Calu3 (cell line): Measurements from ENCODE around the gene TXNL4B. TPM values are rescaled to one million over a fixed set of nuclear protein-coding genes. Genes with fewer than 3 reads are reported as not detected.
"Not testable (repeated sequence)": the region's sequence is repeated elsewhere in the genome, so short reads cannot be mapped to it uniquely, and the experiment has no call there.

Source experiments
- BruUV-seq: library from RNA; stranded (reverse); fragments of 400-500 nt; replicated peaks from 2 replicates; lab custom pipeline; 2021; lab: Mats Ljungman, UMichigan
- CTCF ChIA-PET: fragments of 300-600 bp; sonication (Branson Sonifier 250); formaldehyde crosslinking; loops from one replicate; lab custom pipeline; 2022; ENCODE audit warnings: antibody characterized with exemption; lab: Charles Lee
- DNase-seq: peaks from one replicate; pipeline ENCODE4 v3.0.0; 2022
- H3K27ac Mint-ChIP-seq: one replicate; pipeline ENCODE4 v1.8.0; 2022; ENCODE audit warnings: mixed read lengths; ENCODE audit not compliant: unreplicated experiment
- H3K27me3 Mint-ChIP-seq: one replicate; pipeline ENCODE4 v1.8.0; 2022; ENCODE audit warnings: mixed read lengths; ENCODE audit not compliant: unreplicated experiment
- H3K36me3 Mint-ChIP-seq: one replicate; pipeline ENCODE4 v1.8.0; 2022; ENCODE audit warnings: mild to moderate bottlenecking, moderate library complexity, mixed read lengths; ENCODE audit not compliant: insufficient read depth, unreplicated experiment
- H3K4me1 Mint-ChIP-seq: one replicate; pipeline ENCODE4 v1.8.0; 2022; ENCODE audit warnings: mild to moderate bottlenecking, low read depth, mixed read lengths; ENCODE audit not compliant: unreplicated experiment
- H3K4me3 Mint-ChIP-seq: one replicate; pipeline ENCODE4 v1.8.0; 2022; ENCODE audit warnings: mild to moderate bottlenecking, low read depth, moderate library complexity, mixed read lengths; ENCODE audit not compliant: unreplicated experiment
- H3K9me3 Mint-ChIP-seq: one replicate; pipeline ENCODE4 v1.8.0; 2022; ENCODE audit warnings: low read depth, mixed read lengths; ENCODE audit not compliant: unreplicated experiment
- CTCF ChIP-seq: fragments of 200-600 bp; IDR thresholded peaks from one replicate; pipeline ENCODE4 v1.8.0; 2022; ENCODE audit warnings: antibody characterized with exemption; ENCODE audit not compliant: unreplicated experiment
- intact Hi-C: fragments of 100-400 bp; cut with micrococcal nuclease; formaldehyde crosslinking; loops from one replicate; pipeline ENCODE4 v1.10.0; 2022; ENCODE audit not compliant: unreplicated experiment
- total RNA-seq: library from RNA; stranded (reverse); gene quantifications from 2 replicates; pipeline ENCODE4 v1.2.3, GENCODE V29; 2022

TXNL4B gene
- total RNA-seq, 1 experiment from 2014 or later: 18.0 TPM

GRCh38 chr16:72061564-72061963 lies 31.9 kb downstream of the TXNL4B start:
- Mint-ChIP-seq H3K9me3 (no peaks in the 10 kb centered on the region), H3K4me3 (no peak overlapping the region), H3K4me1 (no peaks in the 10 kb centered on the region), H3K36me3 (no peaks in the 10 kb centered on the region), H3K27ac (no peak overlapping the region), H3K27me3 (peaks cover 73% of the 10 kb centered on the region)
- CTCF ChIA-PET: interaction anchor here (0.6 kb wide), 1 partner anchor 481 kb away, joined by 4 read pairs; no protein-coding TSS in a partner anchor
- TF ChIP-seq CTCF: no peak
- intact Hi-C loops: no loop called here
- DNase-seq: no peak
- BruUV-seq: no TSS peak

DNA sequence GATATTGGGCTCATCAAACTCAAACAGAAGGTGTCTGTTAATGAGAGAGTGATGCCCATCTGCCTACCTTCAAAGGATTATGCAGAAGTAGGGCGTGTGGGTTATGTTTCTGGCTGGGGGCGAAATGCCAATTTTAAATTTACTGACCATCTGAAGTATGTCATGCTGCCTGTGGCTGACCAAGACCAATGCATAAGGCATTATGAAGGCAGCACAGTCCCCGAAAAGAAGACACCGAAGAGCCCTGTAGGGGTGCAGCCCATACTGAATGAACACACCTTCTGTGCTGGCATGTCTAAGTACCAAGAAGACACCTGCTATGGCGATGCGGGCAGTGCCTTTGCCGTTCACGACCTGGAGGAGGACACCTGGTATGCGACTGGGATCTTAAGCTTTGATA lies 33.0 kb downstream of the TXNL4B start:
- no peak overlapping the region for H3K4me3 Mint-ChIP-seq
- H3K27me3 Mint-ChIP-seq: peaks cover 61% of the 10 kb centered on the region
- DNase-seq: no peak
- no TSS peak for BruUV-seq
- H3K27ac Mint-ChIP-seq: no peak overlapping the region
- TF ChIP-seq CTCF: no peak
- no peaks in the 10 kb centered on the region for H3K4me1 Mint-ChIP-seq
- H3K9me3 Mint-ChIP-seq: no peaks in the 10 kb centered on the region
- H3K36me3 Mint-ChIP-seq: no peaks in the 10 kb centered on the region
- intact Hi-C loops: no loop called here
- CTCF ChIA-PET: no interaction called here

DNA sequence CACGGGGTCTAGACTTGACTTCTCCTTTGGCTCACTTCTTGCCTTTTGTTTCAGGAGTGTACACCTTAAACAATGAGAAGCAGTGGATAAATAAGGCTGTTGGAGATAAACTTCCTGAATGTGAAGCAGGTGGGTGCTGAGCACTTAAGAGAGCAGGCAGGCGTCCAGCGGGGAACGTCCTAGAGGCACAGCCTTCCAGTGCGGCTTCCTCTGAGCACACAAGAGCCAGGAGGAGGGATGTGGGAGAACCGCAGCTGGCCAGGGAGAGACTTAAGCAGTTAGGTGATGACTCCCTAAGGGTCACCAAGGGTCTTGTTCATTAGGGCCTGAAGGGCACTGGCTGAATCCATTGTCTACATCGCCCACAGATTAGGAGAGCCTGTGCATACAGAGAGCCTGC lies 34.4 kb downstream of the TXNL4B start:
- DNase-seq, H3K9me3 Mint-ChIP-seq, BruUV-seq, H3K36me3 Mint-ChIP-seq, CTCF ChIA-PET, H3K4me1 Mint-ChIP-seq, H3K27ac Mint-ChIP-seq, intact Hi-C loops, H3K4me3 Mint-ChIP-seq: not testable (repeated sequence)
- peaks cover 56% of the 10 kb centered on the region for H3K27me3 Mint-ChIP-seq

- H3K9me3 Mint-ChIP-seq, intact Hi-C loops, H3K27ac Mint-ChIP-seq, H3K4me1 Mint-ChIP-seq, H3K36me3 Mint-ChIP-seq, DNase-seq, H3K4me3 Mint-ChIP-seq, BruUV-seq: not testable (repeated sequence)
- CTCF ChIA-PET: interaction anchor here (0.5 kb wide), 1 partner anchor 1389 kb away, joined by 3 read pairs; no protein-coding TSS in a partner anchor
- H3K27me3 Mint-ChIP-seq: peaks cover 61% of the 10 kb centered on the region
Measured at GRCh38 chr16:72057313-72057712, 36.1 kb downstream of the TXNL4B start.

GRCh38 chr16:72055911-72056310 lies 37.5 kb downstream of the TXNL4B start:
- CTCF ChIA-PET: no interaction called here
- no peaks in the 10 kb centered on the region for H3K9me3 Mint-ChIP-seq
- no TSS peak for BruUV-seq
- intact Hi-C loops: no loop called here
- no peak overlapping the region for H3K4me3 Mint-ChIP-seq
- no peak overlapping the region for H3K27ac Mint-ChIP-seq
- no peak for TF ChIP-seq CTCF
- peaks cover 62% of the 10 kb centered on the region for H3K27me3 Mint-ChIP-seq
- DNase-seq: no peak
- H3K36me3 Mint-ChIP-seq: no peaks in the 10 kb centered on the region
- no peaks in the 10 kb centered on the region for H3K4me1 Mint-ChIP-seq

DNA sequence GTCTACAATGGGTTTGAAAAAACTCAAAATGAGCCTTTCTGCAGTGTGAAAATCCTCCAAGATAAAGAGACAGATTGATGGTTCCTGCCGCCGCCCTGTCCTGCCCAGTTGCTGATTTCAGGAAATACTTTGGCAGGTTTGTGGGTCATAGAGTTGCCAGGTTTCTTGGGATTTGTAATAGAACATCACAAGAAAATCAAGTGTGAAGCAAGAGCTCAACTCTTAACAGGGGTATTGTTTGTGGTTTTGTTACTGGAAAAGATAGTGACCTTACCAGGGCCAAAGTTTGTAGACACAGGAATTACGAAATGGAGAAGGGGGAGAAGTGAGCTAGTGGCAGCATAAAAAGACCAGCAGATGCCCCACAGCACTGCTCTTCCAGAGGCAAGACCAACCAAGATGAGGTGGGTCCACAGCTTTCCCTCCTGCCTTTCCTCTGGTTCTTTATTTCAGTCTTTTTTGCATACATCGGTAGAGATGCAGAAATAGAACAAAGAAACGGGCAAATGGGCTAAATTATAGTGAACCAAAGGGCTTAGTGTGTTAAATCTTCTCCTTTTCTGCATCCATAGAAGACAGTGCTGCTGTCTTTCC lies 39.1 kb downstream of the TXNL4B start, which contains the start of gene HP:
TSS of gene HP (plus strand) at position 252 of the 594 bp plus-strand sequence. CDS start at position 400, 148 bp downstream.
- H3K27me3 Mint-ChIP-seq: peaks cover 61% of the 10 kb centered on the region
- intact Hi-C loops, H3K27ac Mint-ChIP-seq, DNase-seq, H3K36me3 Mint-ChIP-seq, H3K4me3 Mint-ChIP-seq, H3K4me1 Mint-ChIP-seq, BruUV-seq, H3K9me3 Mint-ChIP-seq: not testable (repeated sequence)
- CTCF ChIA-PET: interaction anchor here (1.5 kb wide), 1 partner anchor 18 kb away, joined by 3 read pairs; no protein-coding TSS in a partner anchor
